Measurements from ENCODE around the gene DGKD. TPM values are rescaled to one million over a fixed set of nuclear protein-coding genes. Genes with fewer than 3 reads are reported as not detected.
"Not testable (repeated sequence)": the region's sequence is repeated elsewhere in the genome, so short reads cannot be mapped to it uniquely, and the experiment has no call there.

The DGKD gene
- total RNA-seq, 6 experiments from 2014 or later = 8.1 to 12.2 (median 10.3) TPM

DNA sequence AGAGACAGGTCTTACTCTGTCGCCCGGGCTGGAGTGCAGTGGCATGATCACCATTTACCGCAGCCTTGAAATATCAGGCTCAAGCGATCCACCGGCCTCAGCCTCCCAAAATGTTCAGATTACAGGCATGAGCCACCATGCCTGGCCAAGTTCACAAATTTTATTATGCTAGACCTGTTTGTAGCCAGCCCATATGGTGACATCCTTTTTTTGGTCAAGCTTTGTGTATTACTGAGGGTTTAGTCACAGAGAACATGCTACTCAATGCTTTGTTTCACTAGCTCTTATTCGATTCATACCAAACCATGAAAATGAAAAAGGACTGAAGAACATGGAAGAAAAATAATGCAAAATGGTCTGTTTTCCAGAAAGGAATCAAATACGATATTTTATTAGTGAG lies 41.4 kb downstream of the DGKD start:
- H3K27ac Mint-ChIP-seq = no peak overlapping the region
- peaks cover 3% of the 10 kb centered on the region; the same call in 1 of the 2 replicates for H3K36me3 Mint-ChIP-seq (ENCODE audit: low read depth)
- H3K4me3 Mint-ChIP-seq = no peak overlapping the region
- TF ChIP-seq, protein P1, sequence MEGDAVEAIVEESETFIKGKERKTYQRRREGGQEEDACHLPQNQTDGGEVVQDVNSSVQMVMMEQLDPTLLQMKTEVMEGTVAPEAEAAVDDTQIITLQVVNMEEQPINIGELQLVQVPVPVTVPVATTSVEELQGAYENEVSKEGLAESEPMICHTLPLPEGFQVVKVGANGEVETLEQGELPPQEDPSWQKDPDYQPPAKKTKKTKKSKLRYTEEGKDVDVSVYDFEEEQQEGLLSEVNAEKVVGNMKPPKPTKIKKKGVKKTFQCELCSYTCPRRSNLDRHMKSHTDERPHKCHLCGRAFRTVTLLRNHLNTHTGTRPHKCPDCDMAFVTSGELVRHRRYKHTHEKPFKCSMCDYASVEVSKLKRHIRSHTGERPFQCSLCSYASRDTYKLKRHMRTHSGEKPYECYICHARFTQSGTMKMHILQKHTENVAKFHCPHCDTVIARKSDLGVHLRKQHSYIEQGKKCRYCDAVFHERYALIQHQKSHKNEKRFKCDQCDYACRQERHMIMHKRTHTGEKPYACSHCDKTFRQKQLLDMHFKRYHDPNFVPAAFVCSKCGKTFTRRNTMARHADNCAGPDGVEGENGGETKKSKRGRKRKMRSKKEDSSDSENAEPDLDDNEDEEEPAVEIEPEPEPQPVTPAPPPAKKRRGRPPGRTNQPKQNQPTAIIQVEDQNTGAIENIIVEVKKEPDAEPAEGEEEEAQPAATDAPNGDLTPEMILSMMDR (IDR thresholded peaks at IDR 0.05) = no peak
- no peaks in the 10 kb centered on the region for H3K27me3 Mint-ChIP-seq (ENCODE audit: insufficient read depth)
- no peaks in the 10 kb centered on the region for H3K9me3 Mint-ChIP-seq
- no peaks in the 10 kb centered on the region for H3K4me1 Mint-ChIP-seq (ENCODE audit: low read depth)
- no peak for DNase-seq

DNA sequence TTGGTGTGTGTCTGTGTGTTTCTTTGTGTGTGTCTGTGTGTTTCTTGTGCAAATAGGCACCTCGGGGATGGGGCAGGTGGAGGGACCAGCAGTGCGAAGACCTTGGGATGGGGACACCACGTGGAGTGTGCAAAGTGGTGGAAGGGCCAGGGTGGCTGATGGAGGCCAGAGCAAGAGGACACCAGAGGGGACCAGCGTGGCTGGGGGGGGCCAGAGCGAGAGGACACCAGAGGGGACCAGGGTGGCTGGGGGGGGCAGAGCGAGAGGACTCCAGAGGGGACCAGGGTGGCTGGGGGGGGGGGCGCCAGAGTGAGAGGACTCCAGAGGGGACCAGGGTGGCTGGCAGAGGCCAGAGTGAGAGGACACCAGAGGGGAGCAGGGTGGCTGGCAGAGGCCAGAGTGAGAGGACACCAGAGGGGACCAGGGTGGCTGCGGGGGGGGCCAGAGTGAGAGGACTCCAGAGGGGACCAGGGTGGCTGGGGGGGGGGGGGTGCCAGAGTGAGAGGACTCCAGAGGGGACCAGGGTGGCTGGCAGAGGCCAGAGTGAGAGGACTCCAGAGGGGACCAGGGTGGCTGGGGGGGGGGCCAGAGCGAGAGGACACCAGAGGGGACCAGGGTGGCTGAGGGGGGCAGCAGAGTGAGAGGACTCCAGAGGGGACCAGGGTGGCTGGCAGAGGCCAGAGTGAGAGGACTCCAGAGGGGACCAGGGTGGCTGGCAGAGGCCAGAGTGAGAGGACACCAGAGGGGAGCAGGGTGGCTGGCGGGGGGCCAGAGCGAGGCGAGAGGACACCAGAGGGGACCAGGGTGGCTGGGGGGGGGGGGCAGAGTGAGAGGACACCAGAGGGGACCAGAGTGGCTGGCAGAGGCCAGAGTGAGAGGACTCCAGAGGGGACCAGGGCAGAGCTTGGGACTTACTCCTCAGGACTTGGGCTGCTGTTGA lies 42.7 kb downstream of the DGKD start:
- H3K27me3 Mint-ChIP-seq (ENCODE audit: insufficient read depth); H3K27ac Mint-ChIP-seq; H3K4me3 Mint-ChIP-seq; H3K9me3 Mint-ChIP-seq; DNase-seq; H3K4me1 Mint-ChIP-seq (ENCODE audit: low read depth); H3K36me3 Mint-ChIP-seq (ENCODE audit: low read depth): not testable (repeated sequence)

DNA sequence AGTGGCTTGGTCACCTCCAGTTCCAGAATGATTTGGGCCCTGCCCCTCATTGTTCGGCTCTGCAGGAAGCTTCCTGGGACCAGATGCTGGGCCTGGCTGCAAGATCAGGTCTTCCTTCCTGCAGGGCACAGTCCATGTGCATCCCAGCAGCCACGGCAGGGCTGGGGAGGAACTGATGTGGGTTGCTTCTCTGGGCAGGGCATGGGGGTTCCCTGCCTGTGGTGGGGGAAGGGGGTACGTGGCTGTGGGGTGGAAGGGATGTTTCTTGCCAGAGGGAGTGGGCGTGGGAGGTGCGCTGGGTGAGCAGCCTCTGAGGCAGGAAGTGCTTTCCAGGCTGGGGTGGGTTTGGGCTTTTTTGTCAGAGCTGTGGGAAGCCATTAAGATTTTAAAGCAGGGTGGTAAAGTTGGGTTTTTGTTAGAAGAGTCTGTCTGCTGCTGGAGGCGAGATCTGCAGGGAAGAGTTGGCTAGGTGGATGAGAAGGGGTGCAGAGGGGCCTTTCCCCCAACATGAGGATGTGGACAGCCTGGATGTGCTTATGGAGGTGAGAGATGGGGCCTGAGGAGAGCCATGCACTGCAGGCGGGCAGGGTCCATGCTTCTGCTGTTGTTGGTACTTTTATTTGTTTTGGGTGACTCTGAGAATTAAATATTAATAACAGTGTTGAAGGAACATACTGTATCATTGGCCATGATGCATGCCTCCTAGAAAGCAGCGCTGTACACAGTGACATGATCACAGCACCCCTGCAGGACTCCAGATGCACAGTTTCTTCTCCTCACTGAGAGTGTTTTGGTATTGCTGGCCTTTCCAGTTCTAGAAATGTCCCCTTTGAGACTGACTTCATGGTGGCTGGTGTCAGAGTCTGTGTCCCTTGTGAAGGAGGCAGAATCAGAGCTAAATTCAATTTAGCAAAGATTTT lies 45.3 kb downstream of the DGKD start:
- no peak for DNase-seq
- Mint-ChIP-seq H3K36me3 (ENCODE audit: low read depth) (peaks cover 5% of the 10 kb centered on the region), H3K27me3 (ENCODE audit: insufficient read depth) (no peaks in the 10 kb centered on the region), H3K9me3 (no peaks in the 10 kb centered on the region), H3K4me3 (no peak overlapping the region), H3K27ac (no peak overlapping the region), H3K4me1 (ENCODE audit: low read depth) (no peaks in the 10 kb centered on the region)
- TF ChIP-seq, protein P1 (IDR thresholded peaks at IDR 0.05) = no peak

DNA sequence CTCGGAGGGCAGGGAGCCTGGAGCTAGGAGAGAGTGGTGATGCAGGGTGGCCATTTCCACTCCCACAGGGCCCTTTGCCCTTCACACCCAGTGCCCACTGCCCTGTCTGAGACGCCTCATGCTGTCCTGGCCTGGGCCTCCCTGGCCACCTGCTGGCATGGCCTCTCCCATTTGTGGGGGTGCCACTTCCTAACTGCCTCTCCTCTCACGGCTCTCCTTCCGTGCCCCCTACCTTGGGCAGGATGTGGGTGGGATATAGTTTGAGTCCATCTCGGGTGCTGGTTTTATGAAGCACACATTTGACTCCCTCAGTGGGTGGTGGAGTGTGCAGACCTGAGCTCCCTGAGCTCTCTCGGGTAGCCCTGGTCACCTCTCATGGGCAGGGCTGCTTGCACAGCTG lies 46.0 kb downstream of the DGKD start:
- peaks cover 9% of the 10 kb centered on the region for H3K36me3 Mint-ChIP-seq (ENCODE audit: low read depth)
- H3K4me3 Mint-ChIP-seq = no peak overlapping the region
- H3K4me1 Mint-ChIP-seq (ENCODE audit: low read depth) = no peaks in the 10 kb centered on the region
- no peak overlapping the region for H3K27ac Mint-ChIP-seq
- no peaks in the 10 kb centered on the region for H3K9me3 Mint-ChIP-seq
- no peaks in the 10 kb centered on the region for H3K27me3 Mint-ChIP-seq (ENCODE audit: insufficient read depth)
- TF ChIP-seq, protein P1 (IDR thresholded peaks at IDR 0.05) = no peak
- no peak for DNase-seq

DNA sequence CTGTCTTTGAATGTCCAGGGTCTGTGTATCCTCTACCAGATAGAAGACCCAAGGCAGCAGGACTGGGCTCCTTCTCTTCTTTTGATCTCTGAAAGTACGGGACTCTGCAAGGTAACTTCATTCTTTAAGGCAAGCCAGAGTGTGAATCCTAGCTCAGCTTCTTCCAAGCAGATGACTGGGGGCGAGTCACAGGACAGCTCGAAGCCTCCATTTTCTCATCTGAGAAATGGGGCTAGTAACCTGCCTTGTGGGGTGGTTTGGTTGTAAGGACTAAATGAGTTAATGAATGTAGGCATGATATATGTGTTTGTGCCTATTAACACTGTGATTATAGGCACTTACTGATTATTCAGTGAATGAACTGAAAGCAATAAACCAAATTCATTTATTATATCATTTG lies 46.7 kb downstream of the DGKD start:
- H3K27ac Mint-ChIP-seq = no peak overlapping the region
- DNase-seq = no peak
- TF ChIP-seq, protein P1 (IDR thresholded peaks at IDR 0.05) = no peak
- H3K36me3 Mint-ChIP-seq (ENCODE audit: low read depth) = peaks cover 9% of the 10 kb centered on the region
- no peaks in the 10 kb centered on the region for H3K4me1 Mint-ChIP-seq (ENCODE audit: low read depth)
- H3K9me3 Mint-ChIP-seq = no peaks in the 10 kb centered on the region
- H3K4me3 Mint-ChIP-seq = no peak overlapping the region
- no peaks in the 10 kb centered on the region for H3K27me3 Mint-ChIP-seq (ENCODE audit: insufficient read depth)
